Natural killer cell (primary cell): Measurements from ENCODE around the gene PA2G4. TPM values are rescaled to one million over a fixed set of nuclear protein-coding genes. Genes with fewer than 3 reads are reported as not detected.
"Not testable (repeated sequence)": the region's sequence is repeated elsewhere in the genome, so short reads cannot be mapped to it uniquely, and the experiment has no call there.

Experiments
- ATAC-seq, 3 donors: fragments of 150-1000 bp in 2 of 3; fragments of 200-7000 bp in 1 of 3; cut with Tn5 transposase; 1 replicate in 1 of 3; 2 replicates in 2 of 3; pipeline ENCODE4 v1.10.0; 2021; ENCODE audit warnings: mild to moderate bottlenecking in 2 of 3, moderate library complexity in 2 of 3
- DNase-seq, 2 donors: peaks; one replicate each; pipeline versions ENCODE4 v3.0.0 to v3.0.0-alpha.2; 2013 to 2021; ENCODE audit warnings: mixed read lengths in 1 of 2
- H3K27ac ChIP-seq: one replicate; pipeline ENCODE4 v1.5.1; 2013; ENCODE audit warnings: mild to moderate bottlenecking, low read length
- H3K27me3 ChIP-seq: one replicate; pipeline ENCODE4 v1.6.1; 2013; ENCODE audit warnings: low read length; ENCODE audit not compliant: control insufficient read depth, insufficient read depth
- H3K36me3 ChIP-seq: one replicate; pipeline ENCODE4 v1.6.1; 2013; ENCODE audit warnings: low read length; ENCODE audit not compliant: control insufficient read depth, insufficient read depth
- H3K4me1 ChIP-seq: one replicate; pipeline ENCODE4 v1.6.1; 2013; ENCODE audit warnings: low read length; ENCODE audit not compliant: control insufficient read depth, insufficient read depth
- H3K4me3 ChIP-seq: one replicate; pipeline ENCODE4 v1.5.1; 2013; ENCODE audit warnings: low read length
- H3K9me3 ChIP-seq: one replicate; pipeline ENCODE4 v1.6.1; 2013; ENCODE audit warnings: low read length; ENCODE audit not compliant: control insufficient read depth, insufficient read depth
- H3K27ac Mint-ChIP-seq, 2 donors: one replicate each; pipeline ENCODE4 v1.8.0; 2022; ENCODE audit warnings: mild to moderate bottlenecking in 2 of 2, mixed read lengths in 2 of 2, moderate library complexity in 1 of 2
- H3K27me3 Mint-ChIP-seq, 2 donors: one replicate each; pipeline ENCODE4 v1.8.0; 2022; ENCODE audit warnings: low read depth in 2 of 2, mixed read lengths in 2 of 2
- H3K36me3 Mint-ChIP-seq: one replicate; pipeline ENCODE4 v1.8.0; 2022; ENCODE audit warnings: mixed read lengths
- H3K4me1 Mint-ChIP-seq, 2 donors: one replicate each; pipeline ENCODE4 v1.8.0; 2022; ENCODE audit warnings: mixed read lengths in 2 of 2
- H3K4me3 Mint-ChIP-seq: one replicate; pipeline ENCODE4 v1.8.0; 2022; ENCODE audit warnings: mild to moderate bottlenecking, moderate library complexity, mixed read lengths
- H3K9me3 Mint-ChIP-seq, 2 donors: one replicate each; pipeline ENCODE4 v1.8.0; 2022; ENCODE audit warnings: mixed read lengths in 2 of 2
- CTCF ChIP-seq: fragments of 200-600 bp; IDR thresholded peaks from one replicate; pipeline ENCODE4 v1.8.0; 2022; ENCODE audit warnings: antibody characterized with exemption
- WGBS: methylation state at CpG from one replicate; pipeline ENCODE4 v1.1.7; 2013; ENCODE audit warnings: missing lambda C conversion rate; ENCODE audit not compliant: insufficient coverage; 5-methylcytosine and 5-hydroxymethylcytosine counted together
- intact Hi-C: fragments of 100-400 bp; cut with micrococcal nuclease; formaldehyde crosslinking; loops from one replicate; pipeline ENCODE4 v1.14.2; 2022
- total RNA-seq, 4 donors: library from RNA; stranded (reverse); fragments of 120-200 nt in 1 of 4; gene quantifications; one replicate each; pipeline versions ENCODE4 v1.2.3 to v1.2.4, GENCODE V29; 2013 to 2022

PA2G4 gene
- total RNA-seq, 3 donors from 2014 or later (not counting 1 experiment from before 2014, with no cell fraction given) = 78.5 to 86.4 (median 79.7) TPM

GRCh38 chr12:56155256-56155845 lies 51.0 kb downstream of the PA2G4 start:
- Mint-ChIP-seq H3K36me3 (no peaks in the 10 kb centered on the region), H3K27ac (peak overlapping the region in 1 of 2 donors; percentile 12), H3K4me3 (peak overlapping the region; percentile 55), H3K4me1 (peaks cover 39 to 63% of the 10 kb centered on the region in 2 donors), H3K27me3 (no peaks in the 10 kb centered on the region), H3K9me3 (no peaks in the 10 kb centered on the region)
- H3K4me1 ChIP-seq = peaks cover 45% of the 10 kb centered on the region
- WGBS = 96% methylated on average over 11 of the region's 11 CpGs
- no peak overlapping the region for H3K4me3 ChIP-seq
- no peaks in the 10 kb centered on the region for H3K9me3 ChIP-seq
- H3K27me3 ChIP-seq = no peaks in the 10 kb centered on the region
- ATAC-seq (no peak), DNase-seq (no peak)
- no peak for TF ChIP-seq CTCF
- peaks cover 10% of the 10 kb centered on the region for H3K36me3 ChIP-seq
- no peak overlapping the region for H3K27ac ChIP-seq
- intact Hi-C loops = loop anchor here (10.0 kb wide), 1 partner anchor 111 kb away; the partner anchor contains the start of gene RPS26

- not testable (repeated sequence) for H3K9me3 ChIP-seq, H3K27me3 Mint-ChIP-seq, H3K27me3 ChIP-seq, ATAC-seq, H3K9me3 Mint-ChIP-seq, DNase-seq, H3K36me3 Mint-ChIP-seq
- intact Hi-C loops = loop anchor here (10.0 kb wide), 1 partner anchor 112 kb away; the partner anchor contains the start of gene RPS26
- H3K4me3 ChIP-seq = peak overlapping the region; percentile 62
- WGBS = 97% methylated on average over 21 of the region's 21 CpGs
- H3K36me3 ChIP-seq = peaks cover 23% of the 10 kb centered on the region
- Mint-ChIP-seq H3K4me1 (peaks cover 46 to 65% of the 10 kb centered on the region in 2 donors), H3K27ac (peak overlapping the region; percentile 96 to 98), H3K4me3 (peak overlapping the region; percentile 96)
- peak overlapping the region; percentile 95 for H3K27ac ChIP-seq
- peaks cover 52% of the 10 kb centered on the region for H3K4me1 ChIP-seq
Observed at GRCh38 chr12:56156464-56157200, 52.3 kb downstream of the PA2G4 start.

- intact Hi-C loops = loop anchor here (1.0 to 10.0 kb wide), 2 partner anchors 39 to 113 kb away; partner anchors contain the start of genes RPS26 and ZC3H10
- peak; percentile 37 to 78 for DNase-seq
- no peak for TF ChIP-seq CTCF
- H3K9me3 ChIP-seq = no peaks in the 10 kb centered on the region
- peak overlapping the region; percentile 96 for H3K4me3 Mint-ChIP-seq
- no peaks in the 10 kb centered on the region for H3K9me3 Mint-ChIP-seq
- H3K4me1 ChIP-seq = peaks cover 48% of the 10 kb centered on the region
- peaks cover 44 to 65% of the 10 kb centered on the region in 2 donors for H3K4me1 Mint-ChIP-seq
- H3K27me3 ChIP-seq = no peaks in the 10 kb centered on the region
- no peaks in the 10 kb centered on the region for H3K36me3 Mint-ChIP-seq
- WGBS = 11% methylated on average over 43 of the region's 45 CpGs
- H3K27ac Mint-ChIP-seq = peak overlapping the region; percentile 96 to 98
- peak; percentile 22 to 24 (median 23) for ATAC-seq
- no peaks in the 10 kb centered on the region for H3K27me3 Mint-ChIP-seq
- H3K27ac ChIP-seq = peak overlapping the region; percentile 95
- peaks cover 30% of the 10 kb centered on the region for H3K36me3 ChIP-seq
- peak overlapping the region; percentile 62 for H3K4me3 ChIP-seq
Observed at GRCh38 chr12:56157201-56158028, 53.1 kb downstream of the PA2G4 start.
